ENCODE data around the gene PDE8B. TPM values are rescaled to one million over a fixed set of nuclear protein-coding genes. Genes with fewer than 3 reads are reported as not detected.

PDE8B gene
- total and polyA plus RNA-seq, 2 donors from 2014 or later = 3.7 to 4.5 TPM

- TF ChIP-seq CTCF (IDR thresholded peaks at IDR 0.05; ENCODE audit: borderline replicate concordance, extremely low read depth, insufficient read depth) = no peak
- DNase-seq (peak; percentile 30 to 55 (median 41)), FAIRE-seq (no peak)
- peaks cover 7% of the 10 kb centered on the region for H3K27me3 ChIP-seq (ENCODE audit: control insufficient read depth, insufficient read depth, low read length)
- H3K4me3 ChIP-seq (ENCODE audit: low read length in 3 of 3) = peak overlapping the region; percentile 5 to 48 (median 40)
- H3K36me3 ChIP-seq (ENCODE audit: control insufficient read depth in 2 of 3, insufficient read depth in 3 of 3, low read length in 3 of 3) = no peaks in the 10 kb centered on the region
- no peaks in the 10 kb centered on the region for H3K9me3 ChIP-seq (ENCODE audit: control insufficient read depth in 2 of 3, insufficient read depth in 1 of 3, low read length in 3 of 3)
- H3K4me1 ChIP-seq (ENCODE audit: control insufficient read depth in 2 of 3, insufficient read depth in 2 of 3, low read depth in 1 of 3, low read length in 3 of 3) = no peaks in the 10 kb centered on the region
- intact Hi-C loops (cut with DNase I) = no loop called here
- H3K9ac ChIP-seq (ENCODE audit: low read length in 3 of 3) = no peak overlapping the region
- H3K27ac ChIP-seq (ENCODE audit: low read depth in 2 of 2, low read length in 2 of 2) = no peak overlapping the region
Observed at GRCh38 chr5:77210964-77211690, 647 bp downstream of the PDE8B start.

GRCh38 chr5:77211691-77212047, 1.2 kb downstream of the PDE8B start:
- H3K36me3 ChIP-seq (ENCODE audit: control insufficient read depth in 2 of 3, insufficient read depth in 3 of 3, low read length in 3 of 3) = no peaks in the 10 kb centered on the region
- DNase-seq (no peak), FAIRE-seq (no peak)
- no peak overlapping the region for H3K27ac ChIP-seq (ENCODE audit: low read depth in 2 of 2, low read length in 2 of 2)
- no peaks in the 10 kb centered on the region for H3K9me3 ChIP-seq (ENCODE audit: control insufficient read depth in 2 of 3, insufficient read depth in 1 of 3, low read length in 3 of 3)
- peaks cover 7% of the 10 kb centered on the region for H3K27me3 ChIP-seq (ENCODE audit: control insufficient read depth, insufficient read depth, low read length)
- no peak overlapping the region for H3K9ac ChIP-seq (ENCODE audit: low read length in 3 of 3)
- H3K4me3 ChIP-seq (ENCODE audit: low read length in 3 of 3) = peak overlapping the region; percentile 5 to 48 (median 40)
- TF ChIP-seq CTCF (IDR thresholded peaks at IDR 0.05; ENCODE audit: borderline replicate concordance, extremely low read depth, insufficient read depth) = no peak
- intact Hi-C loops (cut with DNase I) = no loop called here
- no peaks in the 10 kb centered on the region for H3K4me1 ChIP-seq (ENCODE audit: control insufficient read depth in 2 of 3, insufficient read depth in 2 of 3, low read depth in 1 of 3, low read length in 3 of 3)

GRCh38 chr5:77213601-77214000, 3.1 kb downstream of the PDE8B start:
- Histone ChIP-seq H3K27ac (ENCODE audit: low read depth in 2 of 2, low read length in 2 of 2) (no peak overlapping the region), H3K27me3 (ENCODE audit: control insufficient read depth, insufficient read depth, low read length) (peaks cover 7% of the 10 kb centered on the region), H3K9ac (ENCODE audit: low read length in 3 of 3) (no peak overlapping the region), H3K4me1 (ENCODE audit: control insufficient read depth in 2 of 3, insufficient read depth in 2 of 3, low read depth in 1 of 3, low read length in 3 of 3) (no peaks in the 10 kb centered on the region), H3K4me3 (ENCODE audit: low read length in 3 of 3) (no peak overlapping the region), H3K9me3 (ENCODE audit: control insufficient read depth in 2 of 3, insufficient read depth in 1 of 3, low read length in 3 of 3) (no peaks in the 10 kb centered on the region), H3K36me3 (ENCODE audit: control insufficient read depth in 2 of 3, insufficient read depth in 3 of 3, low read length in 3 of 3) (no peaks in the 10 kb centered on the region)
- no peak for FAIRE-seq
- no peak for TF ChIP-seq CTCF (IDR thresholded peaks at IDR 0.05; ENCODE audit: borderline replicate concordance, extremely low read depth, insufficient read depth)
- intact Hi-C loops (cut with DNase I) = no loop called here
- no peak for DNase-seq

- intact Hi-C loops (cut with DNase I) = no loop called here
- no peak for DNase-seq
- H3K4me3 ChIP-seq (ENCODE audit: low read length in 3 of 3) = no peak overlapping the region
- no peaks in the 10 kb centered on the region for H3K4me1 ChIP-seq (ENCODE audit: control insufficient read depth in 2 of 3, insufficient read depth in 2 of 3, low read depth in 1 of 3, low read length in 3 of 3)
- peaks cover 7% of the 10 kb centered on the region for H3K27me3 ChIP-seq (ENCODE audit: control insufficient read depth, insufficient read depth, low read length)
- H3K36me3 ChIP-seq (ENCODE audit: control insufficient read depth in 2 of 3, insufficient read depth in 3 of 3, low read length in 3 of 3) = no peaks in the 10 kb centered on the region
- no peak for FAIRE-seq
- H3K27ac ChIP-seq (ENCODE audit: low read depth in 2 of 2, low read length in 2 of 2) = no peak overlapping the region
- no peak for TF ChIP-seq CTCF (IDR thresholded peaks at IDR 0.05; ENCODE audit: borderline replicate concordance, extremely low read depth, insufficient read depth)
- no peaks in the 10 kb centered on the region for H3K9me3 ChIP-seq (ENCODE audit: control insufficient read depth in 2 of 3, insufficient read depth in 1 of 3, low read length in 3 of 3)
- H3K9ac ChIP-seq (ENCODE audit: low read length in 3 of 3) = no peak overlapping the region
Observed at GRCh38 chr5:77214151-77214550, 3.7 kb downstream of the PDE8B start.

Data from kidney (tissue), 14 donors.